ES-I3 (cell line): ENCODE measurements around the gene SYNDIG1.

Experiments
- H3K36me3 ChIP-seq: 2 replicates; pipeline ENCODE4 v1.6.1; 2013; ENCODE audit warnings: mild to moderate bottlenecking, low read length, control low read depth, moderate library complexity; ENCODE audit not compliant: insufficient read depth
- H3K4me1 ChIP-seq: 2 replicates; pipeline ENCODE4 v1.6.1; 2013; ENCODE audit warnings: mild to moderate bottlenecking, control low read depth, low read length; ENCODE audit not compliant: insufficient read depth
- H3K9ac ChIP-seq: 2 replicates; pipeline ENCODE4 v1.6.1; 2013; ENCODE audit warnings: low read depth, mild to moderate bottlenecking, low read length, moderate library complexity
- H3K9me3 ChIP-seq: 2 replicates; pipeline ENCODE4 v1.6.1; 2013; ENCODE audit warnings: mild to moderate bottlenecking, low read length, moderate library complexity; ENCODE audit not compliant: control insufficient read depth, insufficient read depth

Gene SYNDIG1

DNA sequence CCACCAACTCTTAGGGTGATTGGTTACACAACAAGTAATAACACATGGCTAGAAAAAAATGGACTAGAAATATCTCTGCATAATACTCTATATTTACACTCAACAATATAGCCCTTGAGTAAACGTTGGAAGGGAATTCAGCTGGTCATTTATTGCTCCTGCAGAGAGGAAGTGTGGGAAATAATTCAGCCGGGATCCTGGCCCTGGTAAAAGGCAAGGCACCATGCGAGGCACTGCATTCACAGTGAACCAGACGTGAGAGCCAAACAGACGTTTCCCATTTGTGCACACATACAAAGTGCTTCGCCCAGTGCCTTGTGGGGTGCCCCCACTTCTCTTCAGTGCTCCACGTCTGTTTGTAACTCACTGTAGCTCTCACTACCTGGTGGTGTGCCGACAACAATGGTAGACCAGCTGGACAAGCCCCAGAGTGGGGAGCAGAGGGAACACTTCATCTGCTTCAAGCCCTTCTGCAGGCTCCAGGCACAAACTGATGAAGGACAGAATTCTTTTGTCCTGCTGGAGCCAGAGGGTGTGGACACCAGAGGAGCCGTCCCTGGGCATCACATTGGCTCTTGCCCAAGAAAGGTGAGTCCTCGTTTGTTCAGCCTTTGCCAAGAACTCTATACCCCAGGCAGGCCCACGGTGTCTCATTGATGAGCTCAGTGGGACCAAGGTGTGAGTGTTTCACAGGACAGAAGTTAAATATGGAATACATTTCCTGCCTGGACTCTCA lies 18.8 kb downstream of the SYNDIG1 start:
- H3K36me3 ChIP-seq = no peaks in the 10 kb centered on the region
- H3K9ac ChIP-seq = no peak overlapping the region
- H3K4me1 ChIP-seq = no peaks in the 10 kb centered on the region
- no peaks in the 10 kb centered on the region for H3K9me3 ChIP-seq

DNA sequence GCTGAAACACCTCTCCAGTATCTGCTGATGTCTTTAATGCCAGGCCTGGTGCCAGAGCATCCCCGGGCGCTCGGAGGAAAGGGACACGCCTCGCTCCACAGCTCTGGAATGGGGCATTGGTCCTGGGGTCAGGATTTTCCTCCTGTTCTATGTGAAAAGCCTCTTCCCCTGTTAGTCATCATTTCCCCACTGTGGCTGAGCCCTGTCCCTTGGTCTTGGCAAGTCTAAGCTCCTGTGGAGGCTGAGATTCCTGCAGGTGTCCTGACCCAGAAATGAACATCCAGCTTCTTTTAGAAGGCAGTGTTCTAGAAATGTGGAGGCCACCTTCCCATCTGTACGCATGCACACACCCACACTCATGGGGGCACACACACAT lies 19.4 kb downstream of the SYNDIG1 start:
- no peaks in the 10 kb centered on the region for H3K4me1 ChIP-seq
- H3K9me3 ChIP-seq = no peaks in the 10 kb centered on the region
- H3K9ac ChIP-seq = no peak overlapping the region
- no peaks in the 10 kb centered on the region for H3K36me3 ChIP-seq

DNA sequence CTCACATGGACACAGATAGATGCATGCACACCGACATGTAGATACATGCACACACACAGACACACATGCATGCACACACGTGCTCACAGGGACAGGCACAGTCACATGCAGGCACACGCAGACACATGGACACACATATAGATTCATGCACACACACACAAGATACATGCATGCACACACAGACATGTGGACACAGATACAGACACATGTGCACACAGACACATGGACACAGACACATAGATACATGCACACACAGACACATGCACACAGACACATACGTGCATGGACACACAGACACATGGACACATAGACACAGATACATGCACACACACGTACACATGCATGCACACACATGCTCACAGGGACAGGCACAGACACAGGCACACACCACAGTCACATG lies 19.8 kb downstream of the SYNDIG1 start:
- H3K9me3 ChIP-seq = no peaks in the 10 kb centered on the region
- H3K9ac ChIP-seq = no peak overlapping the region
- no peaks in the 10 kb centered on the region for H3K36me3 ChIP-seq
- no peaks in the 10 kb centered on the region for H3K4me1 ChIP-seq

DNA sequence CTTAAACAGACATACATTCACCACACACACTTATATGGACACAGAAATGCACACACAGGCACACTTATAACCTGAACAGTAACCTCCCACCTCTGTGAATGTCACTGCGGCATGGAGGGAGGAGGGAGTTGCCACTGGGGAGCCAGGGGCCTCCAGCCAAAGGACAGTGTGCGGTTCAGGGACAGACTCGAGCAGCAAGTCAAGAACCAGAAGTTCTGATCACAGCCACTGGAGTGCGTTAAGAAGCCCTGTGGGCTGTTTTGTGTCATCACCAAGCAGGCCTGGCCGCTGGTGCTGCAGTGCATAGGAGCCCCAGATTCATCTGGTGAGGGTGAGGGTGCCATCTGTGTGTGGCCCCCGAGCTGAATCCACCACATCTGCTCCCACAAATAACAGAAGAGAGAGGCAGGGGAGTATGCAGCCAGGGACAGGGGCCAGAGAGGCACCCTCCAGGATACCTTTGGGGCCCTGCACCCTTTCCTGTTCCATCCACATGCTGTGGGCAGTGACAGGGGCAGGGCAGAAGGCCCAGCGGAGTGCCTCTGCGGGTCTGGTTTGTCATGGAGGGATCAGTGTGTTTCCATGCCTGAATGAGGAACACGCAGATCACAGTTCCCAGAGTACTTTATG lies 20.3 kb downstream of the SYNDIG1 start:
- Histone ChIP-seq H3K4me1 (no peaks in the 10 kb centered on the region), H3K9me3 (no peaks in the 10 kb centered on the region), H3K9ac (no peak overlapping the region), H3K36me3 (no peaks in the 10 kb centered on the region)

DNA sequence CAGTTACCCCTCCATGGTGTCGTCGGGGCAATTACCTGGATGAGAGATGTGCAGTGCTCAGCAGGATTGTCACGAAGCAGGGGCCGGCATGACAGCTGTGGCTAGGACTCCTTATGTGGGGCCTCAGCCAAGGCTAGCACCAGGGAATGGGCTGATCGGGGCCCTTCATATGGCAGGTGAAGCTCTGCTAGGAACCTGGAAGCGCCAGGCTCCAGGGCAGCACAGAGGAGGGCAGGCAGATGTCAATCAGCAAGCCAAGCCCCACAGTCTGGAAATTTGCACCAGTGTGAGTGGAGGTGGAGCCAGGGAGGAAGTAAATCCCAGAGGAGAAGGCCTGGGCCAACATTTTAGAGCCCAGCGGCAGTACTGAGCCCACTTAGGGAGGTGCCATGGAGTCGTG lies 21.2 kb downstream of the SYNDIG1 start:
- H3K4me1 ChIP-seq = no peaks in the 10 kb centered on the region
- no peaks in the 10 kb centered on the region for H3K36me3 ChIP-seq
- no peaks in the 10 kb centered on the region for H3K9me3 ChIP-seq
- H3K9ac ChIP-seq = no peak overlapping the region

DNA sequence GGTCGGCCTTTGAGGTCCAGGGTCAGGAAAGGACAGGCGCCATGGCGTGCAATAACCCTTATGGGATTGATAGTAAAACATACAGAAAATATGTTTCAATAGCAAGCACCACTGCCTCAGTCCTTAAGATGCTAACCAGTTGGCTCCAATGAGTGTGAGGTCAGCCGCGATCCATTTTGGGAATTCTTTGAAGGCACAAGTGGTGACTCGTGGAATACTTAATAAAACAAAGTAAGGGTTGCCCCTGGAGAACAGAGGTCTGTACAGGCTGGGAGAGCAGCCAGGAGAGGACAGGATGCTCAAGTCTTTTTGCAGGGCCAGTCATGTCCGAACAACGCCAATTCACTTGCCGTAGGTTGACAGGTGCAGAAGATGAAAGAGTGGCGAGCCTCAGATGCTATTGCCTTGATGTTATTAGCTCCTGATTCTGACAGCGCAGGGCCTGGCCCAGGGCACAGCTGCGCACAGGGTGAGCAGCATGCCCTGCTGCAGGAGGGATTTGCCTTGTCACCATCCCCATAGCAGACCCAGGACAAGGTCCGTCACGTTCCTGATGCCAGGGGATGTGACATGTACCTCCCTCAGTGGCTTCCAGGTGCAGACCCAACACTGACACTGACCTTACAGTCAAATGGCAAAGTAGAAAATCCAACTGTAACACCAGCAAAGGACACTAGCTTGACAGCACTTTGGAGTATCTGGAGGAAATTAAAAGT lies 21.8 kb downstream of the SYNDIG1 start:
- Histone ChIP-seq H3K9ac (no peak overlapping the region), H3K9me3 (no peaks in the 10 kb centered on the region), H3K4me1 (no peaks in the 10 kb centered on the region), H3K36me3 (no peaks in the 10 kb centered on the region)

DNA sequence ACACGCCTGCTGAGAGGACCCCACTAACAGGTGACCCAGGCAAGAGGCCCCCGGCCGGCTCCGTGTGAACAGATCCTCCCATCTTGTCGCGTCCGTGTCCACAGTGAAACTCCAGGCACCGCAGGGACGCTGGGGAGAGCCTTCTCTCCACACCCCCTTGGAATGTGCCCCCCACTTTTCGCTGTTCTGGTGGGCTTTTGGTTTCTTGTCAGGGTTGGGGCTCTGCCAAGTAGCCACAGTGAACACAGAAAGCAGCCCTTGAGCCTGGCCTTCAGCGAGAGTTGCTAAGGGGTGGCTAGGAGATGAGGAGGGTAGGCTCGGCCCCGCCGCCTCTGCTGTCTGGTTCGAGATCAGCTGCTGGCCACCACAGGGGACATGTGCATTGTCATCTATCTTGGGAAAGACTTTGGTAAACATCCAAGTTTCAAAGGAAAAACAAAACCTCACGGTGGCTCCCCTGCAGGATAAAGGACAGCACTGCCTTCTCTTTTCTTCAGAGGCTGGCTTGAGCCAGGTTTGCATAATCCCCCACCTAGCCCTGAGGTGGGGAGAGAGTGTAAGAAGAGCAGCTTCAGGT lies 22.7 kb downstream of the SYNDIG1 start:
- Histone ChIP-seq H3K4me1 (no peaks in the 10 kb centered on the region), H3K9ac (no peak overlapping the region), H3K9me3 (no peaks in the 10 kb centered on the region), H3K36me3 (no peaks in the 10 kb centered on the region)

DNA sequence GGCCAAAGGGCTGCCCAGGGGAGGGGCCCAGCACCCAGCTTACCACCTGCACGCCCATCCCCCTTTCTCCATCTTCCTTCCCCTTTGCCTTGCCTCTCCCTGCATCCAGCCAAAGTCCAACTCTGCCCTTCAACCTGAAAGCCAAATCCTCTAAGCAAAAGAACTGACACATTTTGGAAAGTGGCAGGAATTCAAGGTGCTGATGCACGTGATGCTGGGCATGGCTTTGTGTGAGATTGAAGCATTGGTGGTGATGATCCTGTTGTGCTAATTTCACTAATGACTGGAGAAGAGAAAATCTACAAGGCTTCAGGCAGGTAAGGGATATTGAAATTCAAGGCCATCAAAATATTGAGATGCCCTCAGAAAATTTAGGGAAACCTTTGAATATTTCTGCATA lies 23.3 kb downstream of the SYNDIG1 start:
- no peak overlapping the region for H3K9ac ChIP-seq
- no peaks in the 10 kb centered on the region for H3K36me3 ChIP-seq
- no peaks in the 10 kb centered on the region for H3K9me3 ChIP-seq
- H3K4me1 ChIP-seq = no peaks in the 10 kb centered on the region

DNA sequence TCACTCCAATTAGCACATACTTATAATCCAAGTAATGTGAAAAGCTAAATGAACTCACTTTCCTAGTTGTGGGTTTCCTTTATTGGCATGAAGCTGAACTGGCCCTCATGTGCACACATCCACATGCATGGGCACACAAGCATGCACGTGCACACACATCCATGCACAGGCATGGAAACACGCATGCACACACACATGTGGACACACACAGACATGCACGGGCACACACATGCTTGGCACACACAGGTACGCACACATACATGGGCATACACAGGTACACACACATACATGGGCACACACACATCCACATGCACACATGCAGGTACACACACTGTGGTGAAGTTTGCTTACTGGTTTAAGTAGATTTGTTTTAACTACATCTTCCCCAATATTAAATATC lies 23.8 kb downstream of the SYNDIG1 start:
- no peaks in the 10 kb centered on the region for H3K36me3 ChIP-seq
- H3K9ac ChIP-seq = no peak overlapping the region
- H3K4me1 ChIP-seq = no peaks in the 10 kb centered on the region
- H3K9me3 ChIP-seq = no peaks in the 10 kb centered on the region

DNA sequence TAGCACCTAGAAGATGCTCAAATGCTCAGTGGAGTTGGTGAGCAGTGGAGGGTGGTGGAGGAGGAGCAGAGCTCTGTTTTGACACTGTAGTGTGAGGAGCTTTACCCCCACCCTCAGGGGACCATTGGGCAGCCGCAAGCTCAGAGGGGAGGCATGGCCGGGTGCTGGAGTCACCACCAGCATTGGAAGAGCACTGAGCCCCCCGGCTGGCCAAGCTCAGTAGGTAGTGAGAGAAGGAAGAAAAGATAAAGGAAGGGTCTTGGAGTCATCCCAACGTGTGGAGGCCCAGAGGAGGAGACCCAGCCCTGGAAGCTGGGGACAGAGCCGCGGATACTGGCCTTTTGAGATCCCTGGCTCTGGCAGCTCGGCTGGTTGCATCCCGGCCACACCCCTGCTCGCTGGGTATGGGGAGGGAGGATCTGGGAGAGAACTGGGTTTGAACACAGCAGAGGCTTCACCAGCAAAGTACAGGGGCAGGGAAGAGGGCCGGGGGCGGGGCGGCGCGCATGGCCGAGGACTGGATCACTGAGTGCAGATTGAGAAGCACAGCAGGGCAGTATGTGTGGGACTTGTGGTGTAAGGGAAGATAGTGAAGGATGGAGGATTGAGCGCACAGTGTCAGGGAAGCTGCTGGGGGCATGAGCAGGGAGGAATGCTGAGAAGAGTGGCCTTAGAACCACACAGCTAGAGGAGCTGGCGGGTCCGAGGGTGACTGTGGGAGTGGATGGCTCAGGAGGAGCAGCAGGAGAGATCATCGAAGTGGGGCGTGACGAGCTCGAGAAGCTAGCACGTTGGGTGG lies 24.4 kb downstream of the SYNDIG1 start:
- Histone ChIP-seq H3K9ac (no peak overlapping the region), H3K4me1 (no peaks in the 10 kb centered on the region), H3K9me3 (no peaks in the 10 kb centered on the region), H3K36me3 (no peaks in the 10 kb centered on the region)

DNA sequence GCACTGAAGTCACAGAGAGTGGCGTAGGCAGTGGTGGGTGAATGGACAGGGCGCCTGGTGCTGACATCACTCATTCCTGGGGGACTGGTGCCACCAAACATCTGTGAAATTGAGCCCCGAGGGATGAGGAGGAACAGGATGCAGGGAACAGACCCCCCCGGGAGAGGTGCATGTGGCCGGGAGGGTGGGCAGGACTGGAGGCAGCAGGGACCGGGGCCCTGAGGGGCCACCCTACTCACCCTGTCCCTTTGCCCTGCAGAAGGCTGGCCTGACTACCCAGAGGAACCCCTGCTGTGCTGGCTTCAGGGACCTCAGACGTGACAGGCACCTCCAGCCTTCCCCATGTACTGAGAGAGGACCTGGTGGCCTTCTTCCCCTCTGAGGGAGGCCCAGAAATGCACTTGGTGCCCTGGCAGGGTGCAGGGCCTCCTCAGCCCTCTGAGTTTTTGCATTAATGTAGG lies 25.1 kb downstream of the SYNDIG1 start:
- Histone ChIP-seq H3K36me3 (no peaks in the 10 kb centered on the region), H3K4me1 (no peaks in the 10 kb centered on the region), H3K9ac (no peak overlapping the region), H3K9me3 (no peaks in the 10 kb centered on the region)

DNA sequence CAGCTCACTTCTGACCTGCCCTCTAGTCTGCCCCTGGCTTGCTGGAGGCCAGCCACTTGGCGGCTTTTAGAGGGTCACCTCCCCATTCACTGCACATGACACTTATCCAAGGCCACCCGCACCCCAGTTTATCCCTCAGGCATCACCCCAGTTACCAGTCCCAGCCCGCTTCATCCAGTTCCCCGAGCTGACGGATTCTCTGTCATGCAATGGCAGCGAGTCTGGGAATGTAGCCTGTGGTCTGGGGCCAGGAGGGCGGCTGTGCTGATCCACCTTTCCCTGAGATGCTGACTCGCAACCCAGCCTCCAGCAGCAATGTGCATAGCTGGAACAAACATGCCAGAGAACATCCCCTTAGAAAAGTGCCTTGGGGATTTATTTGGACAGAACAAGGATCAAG lies 25.8 kb downstream of the SYNDIG1 start:
- Histone ChIP-seq H3K36me3 (no peaks in the 10 kb centered on the region), H3K9me3 (no peaks in the 10 kb centered on the region), H3K9ac (no peak overlapping the region), H3K4me1 (no peaks in the 10 kb centered on the region)

DNA sequence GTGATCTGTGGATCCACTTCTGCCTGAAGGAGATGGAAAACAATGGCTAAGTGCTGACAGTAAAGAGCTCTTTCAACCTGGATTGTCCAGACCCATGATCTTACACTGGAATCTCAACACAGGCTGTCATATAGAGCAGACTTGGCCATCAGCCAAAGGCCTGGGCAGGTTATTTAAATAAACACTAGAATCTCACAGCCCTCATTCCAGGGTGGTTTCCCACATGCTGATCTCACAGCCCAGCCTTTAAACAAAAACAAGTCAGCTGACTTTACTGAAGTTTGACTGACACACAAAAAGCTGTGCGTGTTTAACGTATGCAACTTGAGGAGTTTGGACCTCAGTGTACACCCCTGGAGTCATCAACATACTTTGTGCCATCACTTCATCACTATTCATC lies 28.4 kb downstream of the SYNDIG1 start:
- Histone ChIP-seq H3K4me1 (no peaks in the 10 kb centered on the region; the same call in 1 of the 2 replicates), H3K9me3 (no peaks in the 10 kb centered on the region), H3K9ac (no peak overlapping the region), H3K36me3 (no peaks in the 10 kb centered on the region)

DNA sequence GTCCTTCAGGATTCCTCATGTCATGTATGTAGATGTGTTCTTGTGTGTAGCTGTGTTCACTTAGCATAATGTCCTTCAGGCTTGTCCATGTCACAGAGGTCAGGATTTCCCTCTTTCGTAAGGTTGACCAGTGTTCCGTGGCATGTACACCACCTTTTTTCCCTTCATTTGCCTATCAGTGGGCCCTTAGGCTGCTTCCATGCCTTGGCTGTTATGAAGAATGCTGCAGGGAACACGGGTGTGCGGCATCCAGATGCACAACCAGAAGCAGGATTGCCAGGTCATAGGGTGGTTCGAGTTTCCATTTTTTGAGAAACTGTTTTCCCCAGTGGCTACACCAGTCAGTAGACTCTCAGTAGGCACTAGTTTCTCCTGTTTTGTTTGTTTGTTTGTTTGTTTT lies 29.2 kb downstream of the SYNDIG1 start:
- no peak overlapping the region for H3K9ac ChIP-seq
- H3K9me3 ChIP-seq = no peaks in the 10 kb centered on the region
- H3K36me3 ChIP-seq = no peaks in the 10 kb centered on the region
- no peaks in the 10 kb centered on the region; the same call in 1 of the 2 replicates for H3K4me1 ChIP-seq
